SK-N-SH (cell line): ENCODE data around the gene PRKD2. TPM values are rescaled to one million over a fixed set of nuclear protein-coding genes. Genes with fewer than 3 reads are reported as not detected.

Experiments used
- CTCF ChIA-PET: fragments of 300-600, 350-600 bp; formaldehyde crosslinking; extraction: SDS; loops from one replicate; lab custom pipeline; 2021; lab: Yijun Ruan, JAX
- POLR2A ChIA-PET: fragments of 350-600 bp; sonication (Branson Sonifier 250); formaldehyde crosslinking; extraction: SDS; loops from one replicate; lab custom pipeline; 2020; ENCODE audit warnings: antibody characterized with exemption, inconsistent platforms; lab: Yijun Ruan, JAX
- DNase-seq: peaks from one replicate; pipeline ENCODE4 v3.0.0; 2012
- H2AFZ ChIP-seq: fragments of 200-600 bp; sonication (generic); 2 replicates; pipeline ENCODE4 v1.8.1; 2016; ENCODE audit warnings: antibody characterized with exemption, mild to moderate bottlenecking, low read depth
- H3F3A ChIP-seq: fragments of 200-600 bp; sonication (generic); replicated peaks from 2 replicates; pipeline ENCODE3; 2016; ENCODE audit warnings: antibody characterized with exemption, mild to moderate bottlenecking; ENCODE audit not compliant: insufficient read depth
- H3K27ac ChIP-seq, 2 experiments: fragments of 200-500 bp in 1 of 2; fragments of 200-600 bp in 1 of 2; sonication (Bioruptor generic) in 1 of 2; sonication (generic), shearing (Covaris generic) in 1 of 2; 2 replicates each; pipeline versions ENCODE4 v1.5.1 to v1.6.1; 2014 to 2016; ENCODE audit warnings: low read depth in 2 of 2, inconsistent platforms in 1 of 2, low read length in 1 of 2, mild to moderate bottlenecking in 1 of 2, mixed read lengths in 1 of 2
- H3K27me3 ChIP-seq: fragments of 200-600 bp; sonication (generic), shearing (Covaris generic); 2 replicates; pipeline ENCODE4 v1.6.1; 2016; ENCODE audit warnings: mixed run types; ENCODE audit not compliant: insufficient read depth
- H3K36me3 ChIP-seq, 2 experiments: fragments of 200-500 bp in 1 of 2; fragments of 200-600 bp in 1 of 2; sonication (Bioruptor generic) in 1 of 2; sonication (generic) in 1 of 2; replicated peaks in 1 of 2; 2 replicates each; pipeline versions ENCODE3 to v1.5.1; 2014 to 2016; ENCODE audit warnings: low read length in 1 of 2, mild to moderate bottlenecking in 1 of 2; ENCODE audit not compliant: insufficient read depth in 2 of 2, control insufficient read depth in 1 of 2
- H3K4me1 ChIP-seq, 2 experiments: fragments of 200-500 bp in 1 of 2; fragments of 200-600 bp in 1 of 2; sonication (Bioruptor generic) in 1 of 2; sonication (generic), shearing (Covaris generic) in 1 of 2; 2 replicates each; pipeline versions ENCODE4 v1.5.1 to v1.6.1; 2014 to 2016; ENCODE audit warnings: low read depth in 1 of 2, low read length in 1 of 2, mixed run types in 1 of 2; ENCODE audit not compliant: insufficient read depth in 2 of 2, control insufficient read depth in 1 of 2
- H3K4me2 ChIP-seq: fragments of 200-600 bp; sonication (generic), shearing (Covaris generic); 2 replicates; pipeline ENCODE4 v1.6.1; 2017; ENCODE audit warnings: mixed run types
- H3K4me3 ChIP-seq, 2 experiments: fragments of 200-500 bp in 1 of 2; fragments of 200-600 bp in 1 of 2; sonication (Bioruptor generic) in 1 of 2; sonication (generic), shearing (Covaris generic) in 1 of 2; 2 replicates each; pipeline versions ENCODE4 v1.5.1 to v1.8.1; 2014 to 2016; ENCODE audit warnings: low read depth in 2 of 2, inconsistent platforms in 1 of 2, low read length in 1 of 2, mild to moderate bottlenecking in 1 of 2, mixed read lengths in 1 of 2, moderate library complexity in 1 of 2
- H3K79me2 ChIP-seq: fragments of 200-600 bp; sonication (generic); 2 replicates; pipeline ENCODE4 v1.8.1; 2017; ENCODE audit warnings: mild to moderate bottlenecking; ENCODE audit not compliant: insufficient read depth
- H3K9ac ChIP-seq: fragments of 200-600 bp; sonication (generic); 2 replicates; pipeline ENCODE4 v1.6.1; 2017; ENCODE audit warnings: mixed run types
- H3K9me2 ChIP-seq: fragments of 200-600 bp; sonication (generic); 2 replicates; pipeline ENCODE4 v1.6.1; 2017; ENCODE audit warnings: mixed run types
- H3K9me3 ChIP-seq: fragments of 200-600 bp; sonication (generic); 2 replicates; pipeline ENCODE4 v1.6.1; 2017; ENCODE audit warnings: mixed run types, mild to moderate bottlenecking, moderate library complexity
- H4K20me1 ChIP-seq: fragments of 200-600 bp; sonication (generic); 2 replicates; pipeline ENCODE4 v1.6.1; 2017; ENCODE audit warnings: mild to moderate bottlenecking, mixed run types; ENCODE audit not compliant: insufficient read depth
- ELF1 ChIP-seq: IDR thresholded peaks from 2 replicates; pipeline ENCODE4 v1.4.0; 2012
- EZH2phosphoT487 ChIP-seq: fragments of 200-600 bp; sonication (generic); IDR thresholded peaks from 2 replicates; pipeline ENCODE4 v1.6.1; 2017; ENCODE audit warnings: low read depth, mixed run types, mild to moderate bottlenecking, antibody characterized with exemption, moderate library complexity, borderline replicate concordance
- MEF2A ChIP-seq: IDR thresholded peaks from 2 replicates; pipeline ENCODE4 v1.4.0; 2012; ENCODE audit warnings: low read depth, borderline replicate concordance
- REST ChIP-seq: IDR thresholded peaks from 2 replicates; pipeline ENCODE4 v1.6.1; 2012; ENCODE audit warnings: mild to moderate bottlenecking, low read depth, low read length, moderate library complexity
- RFX5 ChIP-seq: IDR thresholded peaks from 2 replicates; pipeline ENCODE4 v1.6.1; 2012; ENCODE audit warnings: mild to moderate bottlenecking, improper control_type of control experiment, low read length
- RXRA ChIP-seq: IDR thresholded peaks from 2 replicates; pipeline ENCODE4 v1.4.0; 2012; ENCODE audit warnings: low read depth, mild to moderate bottlenecking, borderline replicate concordance
- SMC3 ChIP-seq: IDR thresholded peaks from 2 replicates; pipeline ENCODE4 v1.6.1; 2012; ENCODE audit warnings: low read depth, low read length, improper control_type of control experiment
- TAF1 ChIP-seq: IDR thresholded peaks from 2 replicates; pipeline ENCODE4 v1.6.1; 2012; ENCODE audit warnings: low read depth, mild to moderate bottlenecking, low read length, moderate library complexity, borderline replicate concordance
- YY1 ChIP-seq: IDR thresholded peaks from 2 replicates; pipeline ENCODE4 v1.4.0; 2012; ENCODE audit warnings: low read depth, mild to moderate bottlenecking
- WGBS: methylation state at CpG from one replicate; pipeline ENCODE4 v1.1.6; 2017; ENCODE audit warnings: low lambda C conversion rate; 5-methylcytosine and 5-hydroxymethylcytosine counted together
- polyA plus RNA-seq, 3 experiments: library from polyadenylated mRNA; depleted of rRNA; stranded (reverse); fragments of >200 nt; gene quantifications; 2 replicates each; pipeline ENCODE4 v1.2.3, GENCODE V29; 2012

PRKD2 gene
- polyA plus RNA-seq, 1 of the 3 experiments (the other 2 are of a cell fraction), result 21.4 TPM

- Histone ChIP-seq H3K36me3 (peaks cover 0 to 32% of the 10 kb centered on the region in 2 experiments), H3K9ac (no peak overlapping the region), H3K79me2 (peaks cover 95% of the 10 kb centered on the region), H3K4me3 (no peak overlapping the region), H4K20me1 (peaks cover 83% of the 10 kb centered on the region), H3K27ac (no peak overlapping the region), H3K9me3 (no peaks in the 10 kb centered on the region), H3K4me1 (peaks cover 0 to 18% of the 10 kb centered on the region in 2 experiments; a peak in 1 of 4 replicates), H3K4me2 (no peak overlapping the region), H3F3A (no peaks in the 10 kb centered on the region), H3K9me2 (no peaks in the 10 kb centered on the region), H3K27me3 (no peaks in the 10 kb centered on the region), H2AFZ (no peak overlapping the region)
- WGBS, result 91% methylated on average over 15 of the region's 17 CpGs
- DNase-seq, result no peak
- ChIA-PET POLR2A (no interaction called here), CTCF (interaction anchor here (1.1 to 5.8 kb wide), 8 partner anchors 12 to 99 kb away, joined by 3 to 48 read pairs (median 4); partner anchors contain the start of gene DACT3)
- TF ChIP-seq RXRA (no peak), SMC3 (no peak)
These were observed 24.5 kb upstream of the PRKD2 start for GRCh38 chr19:46741447-46741846.

GRCh38 chr19:46739290-46739771 is 22.4 kb upstream of the PRKD2 start:
- H3K36me3 ChIP-seq, result peaks cover 13 to 39% of the 10 kb centered on the region in 2 experiments
- no peak overlapping the region for H3K4me2 ChIP-seq
- ChIA-PET POLR2A (no interaction called here), CTCF (interaction anchor here (4.0 kb wide), 1 partner anchor 12 kb away, joined by 32 read pairs; no protein-coding TSS in a partner anchor)
- TF ChIP-seq TAF1 (no peak), REST (no peak), RFX5 (no peak), YY1 (no peak), RXRA (no peak), EZH2phosphoT487 (no peak), MEF2A (no peak), ELF1 (no peak)
- no peaks in the 10 kb centered on the region for H3K9me3 ChIP-seq
- peaks cover 3% of the 10 kb centered on the region for H3F3A ChIP-seq
- no peak overlapping the region for H3K9ac ChIP-seq
- peaks cover 0 to 10% of the 10 kb centered on the region in 2 experiments; a peak in 1 of 4 replicates for H3K4me1 ChIP-seq
- H4K20me1 ChIP-seq, result peaks cover 72% of the 10 kb centered on the region
- no peak overlapping the region; a peak in 1 of 4 replicates for H3K27ac ChIP-seq
- peaks cover 95% of the 10 kb centered on the region for H3K79me2 ChIP-seq
- H3K9me2 ChIP-seq, result no peaks in the 10 kb centered on the region
- no peak overlapping the region for H3K4me3 ChIP-seq
- WGBS, result 95% methylated on average over 5 of the region's 14 CpGs
- DNase-seq, result no peak
- no peaks in the 10 kb centered on the region for H3K27me3 ChIP-seq
- H2AFZ ChIP-seq, result no peak overlapping the region
